ENCODE results near the gene GRIP2. TPM values are rescaled to one million over a fixed set of nuclear protein-coding genes. Genes with fewer than 3 reads are reported as not detected.

The GRIP2 gene
- total RNA-seq, 1 experiment from 2014 or later: not detected

GRCh38 chr3:14505803-14506500, 34.2 kb downstream of the GRIP2 start:
- DNase-seq (ENCODE audit: unreplicated experiment): no peak
- intact Hi-C loops (cut with micrococcal nuclease): loop anchor here (10.0 kb wide), 1 partner anchor 279 kb away; no protein-coding TSS in a partner anchor
- no peaks in the 10 kb centered on the region for H3K27me3 Mint-ChIP-seq (ENCODE audit: insufficient read depth, unreplicated experiment)
- BruUV-seq (replicated peaks): no TSS peak
- TF ChIP-seq CTCF (IDR thresholded peaks at IDR 0.05; ENCODE audit: unreplicated experiment): no peak
- H3K4me3 Mint-ChIP-seq (ENCODE audit: unreplicated experiment): no peak overlapping the region
- CTCF ChIA-PET: interaction anchor here (1.1 to 1.2 kb wide), 2 partner anchors 416 to 420 kb away, joined by 3 to 7 read pairs; no protein-coding TSS in a partner anchor
- H3K36me3 Mint-ChIP-seq (ENCODE audit: insufficient read depth, unreplicated experiment): peaks cover 4% of the 10 kb centered on the region
- POLR2A ChIA-PET: interaction anchor here (0.7 kb wide), 1 partner anchor 415 kb away, joined by 4 read pairs; no protein-coding TSS in a partner anchor
- H3K4me1 Mint-ChIP-seq (ENCODE audit: insufficient read depth, unreplicated experiment): no peaks in the 10 kb centered on the region
- peaks cover 25% of the 10 kb centered on the region for H3K9me3 Mint-ChIP-seq (ENCODE audit: unreplicated experiment)
- no peak overlapping the region for H3K27ac Mint-ChIP-seq (ENCODE audit: low read depth, unreplicated experiment)

GRCh38 chr3:14505001-14505802, 34.9 kb downstream of the GRIP2 start:
- H3K4me3 Mint-ChIP-seq (ENCODE audit: unreplicated experiment): no peak overlapping the region
- no TSS peak for BruUV-seq (replicated peaks)
- peaks cover 29% of the 10 kb centered on the region for H3K9me3 Mint-ChIP-seq (ENCODE audit: unreplicated experiment)
- ChIA-PET CTCF (interaction anchor here (0.6 to 1.6 kb wide), 4 partner anchors 127 to 453 kb away, joined by 3 to 7 read pairs (median 4); no protein-coding TSS in a partner anchor), POLR2A (no interaction called here)
- TF ChIP-seq CTCF (IDR thresholded peaks at IDR 0.05; ENCODE audit: unreplicated experiment): no peak
- DNase-seq (ENCODE audit: unreplicated experiment): no peak
- H3K36me3 Mint-ChIP-seq (ENCODE audit: insufficient read depth, unreplicated experiment): peaks cover 4% of the 10 kb centered on the region
- no peak overlapping the region for H3K27ac Mint-ChIP-seq (ENCODE audit: low read depth, unreplicated experiment)
- no peaks in the 10 kb centered on the region for H3K4me1 Mint-ChIP-seq (ENCODE audit: insufficient read depth, unreplicated experiment)
- intact Hi-C loops (cut with micrococcal nuclease): loop anchor here (10.0 kb wide), 1 partner anchor 280 kb away; no protein-coding TSS in a partner anchor
- H3K27me3 Mint-ChIP-seq (ENCODE audit: insufficient read depth, unreplicated experiment): no peaks in the 10 kb centered on the region

- Mint-ChIP-seq H3K36me3 (ENCODE audit: insufficient read depth, unreplicated experiment) (no peaks in the 10 kb centered on the region), H3K27me3 (ENCODE audit: insufficient read depth, unreplicated experiment) (no peaks in the 10 kb centered on the region), H3K27ac (ENCODE audit: low read depth, unreplicated experiment) (no peak overlapping the region), H3K4me3 (ENCODE audit: unreplicated experiment) (no peak overlapping the region), H3K4me1 (ENCODE audit: insufficient read depth, unreplicated experiment) (no peaks in the 10 kb centered on the region), H3K9me3 (ENCODE audit: unreplicated experiment) (peaks cover 29% of the 10 kb centered on the region)
- no peak for TF ChIP-seq CTCF (IDR thresholded peaks at IDR 0.05; ENCODE audit: unreplicated experiment)
- DNase-seq (ENCODE audit: unreplicated experiment): no peak
- intact Hi-C loops (cut with micrococcal nuclease): loop anchor here (10.0 kb wide), 1 partner anchor 281 kb away; no protein-coding TSS in a partner anchor
- no TSS peak for BruUV-seq (replicated peaks)
- CTCF ChIA-PET: interaction anchor here (1.6 kb wide), 1 partner anchor 129 kb away, joined by 4 read pairs; no protein-coding TSS in a partner anchor
- POLR2A ChIA-PET: no interaction called here
Measured at GRCh38 chr3:14503706-14504065, 36.5 kb downstream of the GRIP2 start.

Measured in MCF 10A (cell line).